H9 (cell line): ENCODE results near the gene ABCA13. TPM values are rescaled to one million over a fixed set of nuclear protein-coding genes. Genes with fewer than 3 reads are reported as not detected.

Experiments used
- DNase-seq: peaks from one replicate; pipeline ENCODE4 v3.0.0-alpha.2; 2017
- H2AFZ ChIP-seq: one replicate; pipeline ENCODE4 v1.6.1; 2013; ENCODE audit warnings: mild to moderate bottlenecking, low read length, control low read depth, moderate library complexity
- H2AK5ac ChIP-seq: 2 replicates; pipeline ENCODE4 v1.6.1; 2013; ENCODE audit warnings: low read length, control low read depth, mixed read lengths; ENCODE audit not compliant: insufficient read length
- H2BK120ac ChIP-seq: one replicate; pipeline ENCODE4 v1.6.1; 2013; ENCODE audit warnings: low read depth, mild to moderate bottlenecking, low read length, control low read depth, inconsistent platforms; ENCODE audit not compliant: poor library complexity, severe bottlenecking
- H2BK12ac ChIP-seq: 2 replicates; pipeline ENCODE4 v1.6.1; 2013; ENCODE audit warnings: low read length, control low read depth, mixed read lengths, low read depth; ENCODE audit not compliant: insufficient read length
- H2BK15ac ChIP-seq: 2 replicates; pipeline ENCODE4 v1.6.1; 2013; ENCODE audit warnings: low read depth, low read length, control low read depth
- H2BK20ac ChIP-seq: one replicate; pipeline ENCODE4 v1.6.1; 2013; ENCODE audit warnings: low read depth, mild to moderate bottlenecking, low read length, control low read depth, inconsistent platforms; ENCODE audit not compliant: poor library complexity, severe bottlenecking
- H2BK5ac ChIP-seq: 2 replicates; pipeline ENCODE4 v1.6.1; 2013; ENCODE audit warnings: low read length, control low read depth, mixed read lengths; ENCODE audit not compliant: insufficient read length
- H3K14ac ChIP-seq: 2 replicates; pipeline ENCODE4 v1.6.1; 2013; ENCODE audit warnings: low read length, control low read depth; ENCODE audit not compliant: insufficient read depth
- H3K18ac ChIP-seq: 2 replicates; pipeline ENCODE4 v1.6.1; 2013; ENCODE audit warnings: low read depth, mild to moderate bottlenecking, mixed read lengths, low read length, control low read depth; ENCODE audit not compliant: insufficient read length
- H3K23ac ChIP-seq: 2 replicates; pipeline ENCODE4 v1.6.1; 2013; ENCODE audit warnings: low read length, control low read depth, mixed read lengths, low read depth; ENCODE audit not compliant: insufficient read length
- H3K23me2 ChIP-seq: 2 replicates; pipeline ENCODE4 v1.6.1; 2013; ENCODE audit warnings: low read depth, mild to moderate bottlenecking, mixed read lengths, low read length, control low read depth; ENCODE audit not compliant: insufficient read length, poor library complexity, severe bottlenecking
- H3K27ac ChIP-seq: 2 replicates; pipeline ENCODE4 v1.5.1; 2013; ENCODE audit warnings: low read length, control low read depth, mixed read lengths, low read depth; ENCODE audit not compliant: insufficient read length
- H3K27me3 ChIP-seq: 2 replicates; pipeline ENCODE4 v1.6.1; 2013; ENCODE audit warnings: low read length, control low read depth, inconsistent platforms; ENCODE audit not compliant: insufficient read depth
- H3K4ac ChIP-seq: 2 replicates; pipeline ENCODE4 v1.6.1; 2013; ENCODE audit warnings: low read depth, mild to moderate bottlenecking, control low read depth, inconsistent platforms, low read length, moderate library complexity
- H3K4me1 ChIP-seq: 2 replicates; pipeline ENCODE4 v1.6.1; 2013; ENCODE audit warnings: low read length, control low read depth, inconsistent platforms; ENCODE audit not compliant: insufficient read depth
- H3K4me2 ChIP-seq: 2 replicates; pipeline ENCODE4 v1.6.1; 2013; ENCODE audit warnings: low read length, control low read depth, mixed read lengths; ENCODE audit not compliant: insufficient read length, insufficient read depth
- H3K56ac ChIP-seq: 2 replicates; pipeline ENCODE4 v1.6.1; 2013; ENCODE audit warnings: low read depth, mild to moderate bottlenecking, mixed read lengths, low read length, control low read depth; ENCODE audit not compliant: insufficient read length
- H3K79me1 ChIP-seq: 2 replicates; pipeline ENCODE4 v1.6.1; 2013; ENCODE audit warnings: low read depth, mild to moderate bottlenecking, moderate library complexity, low read length, control low read depth, inconsistent platforms; ENCODE audit not compliant: insufficient read depth, poor library complexity, severe bottlenecking
- H3K79me2 ChIP-seq: 2 replicates; pipeline ENCODE4 v1.6.1; 2013; ENCODE audit warnings: low read length, control low read depth, inconsistent platforms; ENCODE audit not compliant: insufficient read depth
- H3K9ac ChIP-seq: 2 replicates; pipeline ENCODE4 v1.6.1; 2013; ENCODE audit warnings: low read length, control low read depth, mixed read lengths; ENCODE audit not compliant: insufficient read length; ENCODE audit errors: extremely low read depth
- H3K9me3 ChIP-seq: one replicate; pipeline ENCODE4 v1.6.1; 2013; ENCODE audit warnings: low read depth, low read length, inconsistent platforms; ENCODE audit not compliant: control insufficient read depth
- H3T11ph ChIP-seq: one replicate; pipeline ENCODE4 v1.6.1; 2013; ENCODE audit warnings: mild to moderate bottlenecking, low read length, control low read depth, inconsistent platforms
- H4K20me1 ChIP-seq: one replicate; pipeline ENCODE4 v1.6.1; 2013; ENCODE audit not compliant: control insufficient read depth, insufficient read length, insufficient read depth
- H4K5ac ChIP-seq: 2 replicates; pipeline ENCODE4 v1.6.1; 2013; ENCODE audit warnings: low read depth, mild to moderate bottlenecking, mixed read lengths, low read length, control low read depth; ENCODE audit not compliant: insufficient read length
- H4K8ac ChIP-seq: replicated peaks from 2 replicates; pipeline ENCODE4 v1.6.1; 2013; ENCODE audit warnings: low read length, control low read depth, mixed read lengths, low read depth; ENCODE audit not compliant: insufficient read length
- H4K91ac ChIP-seq: 2 replicates; pipeline ENCODE4 v1.6.1; 2013; ENCODE audit warnings: low read depth, mild to moderate bottlenecking, moderate library complexity, mixed read lengths, low read length, control low read depth; ENCODE audit not compliant: insufficient read length
- H3K27ac Mint-ChIP-seq, 3 experiments: 2 replicates in 2 of 3; 3 replicates in 1 of 3; pipeline ENCODE4 v1.8.0; 2020 to 2021; ENCODE audit warnings: mixed read lengths in 3 of 3, mild to moderate bottlenecking in 1 of 3, moderate library complexity in 1 of 3
- H3K27me3 Mint-ChIP-seq: 2 replicates; pipeline ENCODE4 v1.8.0; 2021; ENCODE audit warnings: low read depth, mild to moderate bottlenecking, moderate library complexity, mixed read lengths
- H3K36me3 Mint-ChIP-seq, 3 experiments: 2 replicates in 2 of 3; 3 replicates in 1 of 3; pipeline ENCODE4 v1.8.0; 2020 to 2021; ENCODE audit warnings: low read depth in 3 of 3, mixed read lengths in 3 of 3; ENCODE audit not compliant: insufficient read depth in 1 of 3
- H3K4me1 Mint-ChIP-seq, 2 experiments: 2 replicates each; pipeline ENCODE4 v1.8.0; 2020; ENCODE audit warnings: mixed read lengths in 2 of 2
- H3K4me3 Mint-ChIP-seq, 2 experiments: 2 replicates in 1 of 2; 3 replicates in 1 of 2; pipeline ENCODE4 v1.8.0; 2020 to 2021; ENCODE audit warnings: mild to moderate bottlenecking in 2 of 2, mixed read lengths in 2 of 2, moderate library complexity in 1 of 2
- H3K9me3 Mint-ChIP-seq, 2 experiments: 2 replicates in 1 of 2; 3 replicates in 1 of 2; pipeline ENCODE4 v1.8.0; 2020; ENCODE audit warnings: mild to moderate bottlenecking in 2 of 2, mixed read lengths in 2 of 2, moderate library complexity in 1 of 2
- CTCF ChIP-seq: fragments of 200-600 bp; sonication (generic); conservative IDR thresholded peaks from 3 replicates; pipeline ENCODE4 v1.8.0; 2021; ENCODE audit warnings: antibody characterized with exemption, mild to moderate bottlenecking
- WGBS: extraction: QIAGEN DNeasy Blood & Tissue Kit; methylation state at CpG from one replicate; pipeline ENCODE4 v1.1.7; 2013; ENCODE audit warnings: missing lambda C conversion rate, low lambda C conversion rate, mixed read lengths; ENCODE audit not compliant: insufficient read length; ENCODE audit errors: extremely low coverage; 5-methylcytosine and 5-hydroxymethylcytosine counted together
- total RNA-seq: library from RNA; stranded (reverse); gene quantifications from 2 replicates; pipeline ENCODE4 v1.2.1, GENCODE V29; 2021

Gene ABCA13
- total RNA-seq, 1 experiment from 2014 or later: 0.11 TPM

GRCh38 chr7:48301201-48301600 lies 129.9 kb downstream of the ABCA13 start:
- H2BK5ac ChIP-seq: no peak overlapping the region
- no peaks in the 10 kb centered on the region for H3K23me2 ChIP-seq
- TF ChIP-seq CTCF: no peak
- no peaks in the 10 kb centered on the region for H3K79me2 ChIP-seq
- no peaks in the 10 kb centered on the region for H3K27me3 Mint-ChIP-seq
- peaks cover 0 to 12% (median 4%) of the 10 kb centered on the region in 3 experiments; a peak in 3 of 7 replicates for H3K36me3 Mint-ChIP-seq
- peaks cover 37 to 48% of the 10 kb centered on the region in 2 experiments for H3K4me1 Mint-ChIP-seq
- H4K20me1 ChIP-seq: no peaks in the 10 kb centered on the region
- H3K23ac ChIP-seq: no peak overlapping the region
- H2AFZ ChIP-seq: no peak overlapping the region
- no peak overlapping the region for H2BK120ac ChIP-seq
- no peak overlapping the region for H3K4ac ChIP-seq
- DNase-seq: no peak
- no peak overlapping the region for H3K14ac ChIP-seq
- H3K9me3 ChIP-seq: no peaks in the 10 kb centered on the region
- H3K4me3 Mint-ChIP-seq: no peak overlapping the region
- no peak overlapping the region for H3K56ac ChIP-seq
- H3K27ac Mint-ChIP-seq: peak overlapping the region; percentile 17 to 68 (median 61); a peak in 5 of 7 replicates
- H3K9ac ChIP-seq: no peak overlapping the region
- H3K27ac ChIP-seq: no peak overlapping the region
- no CpG with 5 or more reads among the region's 3 CpGs for WGBS
- no peaks in the 10 kb centered on the region for H3K79me1 ChIP-seq
- no peak overlapping the region for H2BK20ac ChIP-seq
- no peak overlapping the region for H3T11ph ChIP-seq
- peaks cover 7% of the 10 kb centered on the region for H3K4me1 ChIP-seq
- H3K4me2 ChIP-seq: no peak overlapping the region
- H4K8ac ChIP-seq: no peak overlapping the region
- no peak overlapping the region for H4K5ac ChIP-seq
- no peak overlapping the region for H2BK15ac ChIP-seq
- no peak overlapping the region for H4K91ac ChIP-seq
- H2BK12ac ChIP-seq: no peak overlapping the region
- no peak overlapping the region for H2AK5ac ChIP-seq
- H3K9me3 Mint-ChIP-seq: peaks cover 11% of the 10 kb centered on the region in 2 experiments
- H3K18ac ChIP-seq: no peak overlapping the region
- no peaks in the 10 kb centered on the region for H3K27me3 ChIP-seq
